NK-92 (cell line): ENCODE results near the gene NECAP2.
"Not testable (repeated sequence)": the region's sequence is repeated elsewhere in the genome, so short reads cannot be mapped to it uniquely, and the experiment has no call there.

Experiments used
- DNase-seq: peaks from one replicate; lab custom pipeline; 2025; ENCODE audit not compliant: unreplicated experiment; lab: John Stamatoyannopoulos, UW

The NECAP2 gene

GRCh38 chr1:16456151-16456550, 15.6 kb downstream of the NECAP2 start:
- DNase-seq, result not testable (repeated sequence)

DNA sequence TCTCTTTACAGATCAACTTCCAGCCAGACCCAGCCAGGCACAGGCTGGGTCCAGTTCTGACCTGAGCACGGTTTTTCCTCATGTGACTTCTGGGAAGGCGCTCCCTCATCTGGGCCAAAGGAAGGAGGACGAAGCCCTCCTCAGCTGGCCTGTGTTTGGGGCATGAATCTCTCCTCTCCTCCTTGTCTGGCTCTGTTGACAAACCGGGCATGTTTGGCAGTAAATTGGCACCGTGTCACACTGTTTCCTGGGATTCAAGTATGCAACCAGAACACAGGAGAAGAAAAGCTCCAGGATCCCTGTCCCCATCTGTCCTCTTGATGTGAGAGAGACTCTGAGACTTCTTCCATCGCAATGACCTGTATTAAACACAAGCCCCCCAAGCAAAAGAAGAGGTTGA, 18.3 kb downstream of the NECAP2 start:
- DNase-seq, result no peak

- DNase-seq, result no peak
Measured at GRCh38 chr1:16459352-16459925, 18.9 kb downstream of the NECAP2 start.

- no peak for DNase-seq
Measured at GRCh38 chr1:16461681-16462080, 21.2 kb downstream of the NECAP2 start.

DNA sequence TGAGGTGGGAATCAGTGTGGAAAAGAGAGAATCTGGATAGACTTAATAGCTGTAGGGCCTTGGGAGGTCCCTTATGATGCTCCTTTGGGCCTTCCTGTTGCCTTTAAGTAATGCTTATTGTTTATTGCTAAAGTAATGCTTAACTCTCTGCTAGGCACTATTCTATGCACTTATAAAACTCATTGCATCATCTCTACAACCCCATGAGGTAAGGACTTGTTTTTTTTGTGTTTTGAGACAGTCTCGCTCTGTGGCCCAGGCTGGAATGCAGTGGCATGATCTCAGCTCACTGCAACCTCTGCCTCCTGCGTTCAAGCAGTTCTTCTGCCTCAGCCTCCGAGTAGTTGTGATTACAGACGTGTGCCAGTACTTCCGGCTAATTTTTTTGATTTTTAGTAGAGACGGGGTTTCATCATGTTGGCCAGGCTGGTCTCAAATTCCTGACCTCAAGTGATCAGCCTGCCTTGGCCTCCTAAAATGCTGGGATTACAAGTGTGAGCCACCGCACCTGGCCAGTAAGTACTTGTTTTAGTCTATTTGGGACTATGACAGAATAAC, 22.3 kb downstream of the NECAP2 start:
- no peak for DNase-seq

GRCh38 chr1:16464917-16465625, 24.5 kb downstream of the NECAP2 start:
- DNase-seq, result no peak

DNA sequence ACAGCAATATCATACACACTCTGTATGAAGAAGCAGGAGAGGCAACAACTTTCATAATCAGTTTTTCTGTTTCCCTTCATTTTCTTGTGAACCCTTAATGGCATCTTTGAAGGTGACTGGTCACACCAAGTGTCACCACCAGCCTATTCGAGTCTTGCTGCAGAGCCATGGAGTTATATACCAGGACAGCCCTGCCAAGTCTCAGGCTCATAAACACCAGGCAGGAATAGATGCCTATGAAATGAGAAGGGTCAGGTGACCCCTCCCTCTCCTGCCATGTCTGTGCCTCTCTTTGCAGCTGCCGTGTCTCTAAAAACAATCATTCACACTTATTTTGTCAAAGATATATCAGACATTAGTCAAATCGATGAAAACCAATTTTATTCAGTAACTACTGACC, 28.0 kb downstream of the NECAP2 start:
- no peak for DNase-seq

- no peak for DNase-seq
Measured at GRCh38 chr1:16474166-16474800, 33.8 kb downstream of the NECAP2 start.

- not testable (repeated sequence) for DNase-seq
Measured at GRCh38 chr1:16474891-16475290, 34.4 kb downstream of the NECAP2 start.

DNA sequence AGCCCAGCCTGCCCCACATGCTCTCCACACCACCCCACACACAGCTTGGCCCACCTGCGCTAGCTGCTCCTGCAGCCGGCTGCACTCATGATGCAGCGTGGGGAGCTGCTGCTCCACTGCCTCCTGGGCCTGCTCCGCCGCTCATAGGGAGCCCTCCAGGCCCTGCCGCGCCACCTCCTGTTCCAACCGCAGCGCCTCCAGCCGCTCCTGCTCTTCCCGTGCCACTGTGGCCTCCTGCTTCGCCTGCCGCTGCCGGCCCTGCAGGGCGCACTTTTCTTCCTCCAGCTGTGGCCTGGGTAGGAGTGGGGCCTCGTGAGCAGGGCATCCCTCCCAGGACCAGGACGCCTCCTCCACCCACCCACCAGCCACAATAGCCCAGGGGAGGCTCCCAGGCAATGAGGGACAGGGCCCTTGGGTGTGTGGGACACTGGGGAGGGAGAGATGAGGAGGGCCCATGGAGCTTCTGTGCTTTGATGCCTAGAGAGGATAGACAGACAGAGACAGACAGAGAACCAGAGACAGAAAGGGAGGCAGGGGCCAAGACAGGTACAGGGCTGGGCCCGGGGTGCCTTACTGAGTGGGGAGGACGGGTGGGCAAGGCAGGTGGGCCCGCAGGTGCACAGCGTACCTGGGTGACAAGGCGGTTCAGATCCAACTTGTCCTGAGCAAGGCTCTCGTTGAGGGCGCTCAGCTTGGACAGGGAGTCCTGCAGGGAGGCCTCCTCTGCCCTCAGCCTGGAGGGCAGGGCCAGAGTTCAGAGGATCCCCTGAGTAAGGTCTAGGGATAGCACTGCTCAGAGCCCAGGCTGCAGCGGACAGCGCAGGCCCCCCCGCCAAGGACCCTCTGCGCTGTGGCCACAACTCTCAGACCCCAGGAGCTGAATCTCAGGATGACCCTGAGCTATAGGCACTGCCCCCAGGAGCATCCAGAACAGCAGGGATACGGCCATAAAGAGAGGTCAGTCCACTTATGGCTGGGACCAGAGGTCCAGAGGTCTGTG, 35.5 kb downstream of the NECAP2 start:
- DNase-seq, result not testable (repeated sequence)

GRCh38 chr1:16478091-16478490, 37.6 kb downstream of the NECAP2 start:
- no peak for DNase-seq

GRCh38 chr1:16483146-16483545, 42.6 kb downstream of the NECAP2 start:
- DNase-seq, result not testable (repeated sequence)

- DNase-seq, result not testable (repeated sequence)
Measured at GRCh38 chr1:16483639-16484500, 43.3 kb downstream of the NECAP2 start.

- no peak for DNase-seq
Measured at GRCh38 chr1:16484501-16484835, 43.9 kb downstream of the NECAP2 start.

GRCh38 chr1:16484931-16485330, 44.4 kb downstream of the NECAP2 start:
- no peak for DNase-seq

GRCh38 chr1:16486316-16486715, 45.8 kb downstream of the NECAP2 start:
- DNase-seq, result not testable (repeated sequence)

GRCh38 chr1:16487011-16487410, 46.5 kb downstream of the NECAP2 start:
- not testable (repeated sequence) for DNase-seq

GRCh38 chr1:16489195-16489880, 48.8 kb downstream of the NECAP2 start:
- DNase-seq, result not testable (repeated sequence)

DNA sequence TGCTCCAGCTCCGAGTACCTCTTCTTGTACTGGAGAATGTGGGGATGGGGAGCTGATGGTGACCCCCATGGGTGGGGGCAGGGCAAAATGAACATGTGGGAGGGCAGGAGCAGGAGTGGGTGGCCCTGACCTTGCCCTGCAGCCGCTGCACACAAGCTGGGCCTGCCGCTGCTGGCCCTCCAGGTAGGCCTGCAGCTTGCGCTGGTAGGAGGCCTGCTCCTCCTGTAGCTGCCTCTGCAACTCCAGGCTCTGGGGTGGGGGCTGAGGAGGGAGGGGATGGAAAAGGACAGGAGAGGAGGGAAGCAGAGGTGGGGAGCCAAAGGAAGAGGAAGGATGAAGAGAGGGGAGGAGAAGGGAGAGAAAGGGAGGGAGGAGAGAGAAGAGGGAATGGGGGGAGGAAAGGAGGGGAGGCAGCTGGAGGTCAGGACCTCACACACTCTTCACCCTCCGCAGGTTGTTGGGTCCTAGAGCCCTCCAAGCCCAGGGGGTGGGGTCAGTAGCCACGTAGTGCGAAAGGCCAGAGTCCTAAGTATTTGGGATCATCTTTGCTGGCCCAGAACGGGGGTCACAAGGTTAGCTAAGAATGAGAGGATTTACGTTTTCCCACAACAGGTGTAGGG, 50.6 kb downstream of the NECAP2 start:
- no peak for DNase-seq
